Ascending aorta (tissue), 2 donors: ENCODE results near the gene KRTAP5-8. TPM values are rescaled to one million over a fixed set of nuclear protein-coding genes. Genes with fewer than 3 reads are reported as not detected.

Experiments
- DNase-seq, 2 donors: peaks; one replicate each; pipeline ENCODE4 v3.0.0-alpha.2; 2019; ENCODE audit warnings: low spot score in 2 of 2
- H3K27ac ChIP-seq, 2 donors: fragments of 200-600 bp; sonication (generic); one replicate each; pipeline ENCODE4 v1.5.1; 2016 to 2017; ENCODE audit warnings: mild to moderate bottlenecking in 1 of 2
- H3K27me3 ChIP-seq: fragments of 200-600 bp; sonication (generic); one replicate; pipeline ENCODE4 v1.5.1; 2017
- H3K36me3 ChIP-seq, 2 donors: fragments of 200-600 bp; sonication (generic); one replicate each; pipeline ENCODE4 v1.5.1; 2016
- H3K4me1 ChIP-seq, 2 donors: fragments of 200-600 bp; sonication (generic); one replicate each; pipeline ENCODE4 v1.5.1; 2016 to 2017; ENCODE audit warnings: mild to moderate bottlenecking in 1 of 2
- H3K4me3 ChIP-seq, 2 donors: fragments of 200-600 bp; sonication (generic); one replicate each; pipeline ENCODE4 v1.5.1; 2016 to 2017; ENCODE audit warnings: mild to moderate bottlenecking in 1 of 2
- H3K9me3 ChIP-seq, 2 donors: fragments of 200-600 bp; sonication (generic); one replicate each; pipeline ENCODE4 v1.5.1; 2016
- CTCF ChIP-seq, 3 experiments: fragments of 200-600 bp in 2 of 3; fragments of 450-650 bp in 1 of 3; sonication (generic) in 2 of 3; IDR thresholded peaks; one replicate each; pipeline ENCODE4 v1.5.1; 2016 to 2019; ENCODE audit warnings: antibody characterized with exemption in 3 of 3, mild to moderate bottlenecking in 1 of 3, moderate library complexity in 1 of 3
- intact Hi-C: fragments of 100-400 bp; cut with DNase I; formaldehyde crosslinking; loops from one replicate; pipeline ENCODE4 v1.15.1; 2023
- total RNA-seq: library from RNA; depleted of rRNA; stranded (reverse); fragments of >200 nt; gene quantifications from one replicate; pipeline ENCODE4 v1.1.0, GENCODE V29; 2016

Gene KRTAP5-8
- total RNA-seq, 1 donor from 2014 or later, result not detected

GRCh38 chr11:71491531-71491930, 46.3 kb upstream of the KRTAP5-8 start:
- no peak for TF ChIP-seq CTCF (IDR thresholded peaks at IDR 0.05)
- intact Hi-C loops, result no loop called here
- no peak overlapping the region for H3K4me3 ChIP-seq
- H3K36me3 ChIP-seq, result peaks cover 73 to 74% of the 10 kb centered on the region in 2 donors
- no peaks in the 10 kb centered on the region for H3K27me3 ChIP-seq
- H3K9me3 ChIP-seq, result no peaks in the 10 kb centered on the region
- H3K4me1 ChIP-seq, result no peaks in the 10 kb centered on the region
- peak in 1 of 2 donors; percentile 51 for DNase-seq
- H3K27ac ChIP-seq, result no peak overlapping the region

- Histone ChIP-seq H3K36me3 (peaks cover 73 to 76% of the 10 kb centered on the region in 2 donors), H3K4me3 (no peak overlapping the region), H3K27me3 (no peaks in the 10 kb centered on the region), H3K4me1 (no peaks in the 10 kb centered on the region), H3K9me3 (no peaks in the 10 kb centered on the region), H3K27ac (no peak overlapping the region)
- peak in 1 of 2 donors; percentile 38 for DNase-seq
- no peak for TF ChIP-seq CTCF (IDR thresholded peaks at IDR 0.05)
- intact Hi-C loops, result no loop called here
Measured at GRCh38 chr11:71491940-71492339, 45.9 kb upstream of the KRTAP5-8 start.

- no peak for TF ChIP-seq CTCF (IDR thresholded peaks at IDR 0.05)
- DNase-seq, result peak in 1 of 2 donors; percentile 50
- Histone ChIP-seq H3K4me1 (no peaks in the 10 kb centered on the region), H3K4me3 (no peak overlapping the region), H3K27ac (no peak overlapping the region), H3K27me3 (no peaks in the 10 kb centered on the region), H3K9me3 (no peaks in the 10 kb centered on the region), H3K36me3 (peaks cover 89 to 95% of the 10 kb centered on the region in 2 donors)
- intact Hi-C loops, result no loop called here
Measured at GRCh38 chr11:71495286-71496230, 42.3 kb upstream of the KRTAP5-8 start.

- no peak for TF ChIP-seq CTCF (IDR thresholded peaks at IDR 0.05)
- Histone ChIP-seq H3K4me1 (no peaks in the 10 kb centered on the region), H3K36me3 (peaks cover 89 to 95% of the 10 kb centered on the region in 2 donors), H3K27me3 (no peaks in the 10 kb centered on the region), H3K27ac (no peak overlapping the region), H3K4me3 (no peak overlapping the region), H3K9me3 (no peaks in the 10 kb centered on the region)
- intact Hi-C loops, result no loop called here
- peak in 1 of 2 donors; percentile 43 for DNase-seq
Measured at GRCh38 chr11:71496421-71496820, 41.4 kb upstream of the KRTAP5-8 start.

- Histone ChIP-seq H3K36me3 (peaks cover 84 to 91% of the 10 kb centered on the region in 2 donors), H3K4me1 (no peaks in the 10 kb centered on the region), H3K27me3 (no peaks in the 10 kb centered on the region), H3K9me3 (no peaks in the 10 kb centered on the region), H3K4me3 (no peak overlapping the region), H3K27ac (no peak overlapping the region)
- no peak for TF ChIP-seq CTCF (IDR thresholded peaks at IDR 0.05)
- DNase-seq, result peak in 1 of 2 donors; percentile 52
- intact Hi-C loops, result no loop called here
Measured at GRCh38 chr11:71498091-71498490, 39.7 kb upstream of the KRTAP5-8 start.
